NK-92 (cell line): Measurements from ENCODE around the gene ZNF436.

Experiments used
- DNase-seq: peaks from one replicate; lab custom pipeline; 2025; ENCODE audit not compliant: unreplicated experiment; lab: John Stamatoyannopoulos, UW

The ZNF436 gene

GRCh38 chr1:23367451-23367790 lies 2.2 kb downstream of the ZNF436 start:
- no peak for DNase-seq

GRCh38 chr1:23366598-23366997 lies 3.0 kb downstream of the ZNF436 start:
- no peak for DNase-seq

GRCh38 chr1:23366146-23366545 lies 3.5 kb downstream of the ZNF436 start:
- DNase-seq, result no peak

GRCh38 chr1:23362218-23362713 lies 7.4 kb downstream of the ZNF436 start:
- no peak for DNase-seq

- DNase-seq, result no peak
These were observed 11.2 kb downstream of the ZNF436 start for GRCh38 chr1:23358310-23358875.

GRCh38 chr1:23357138-23357908 lies 12.3 kb downstream of the ZNF436 start:
- no peak for DNase-seq

- DNase-seq, result no peak
These were observed 13.0 kb downstream of the ZNF436 start for GRCh38 chr1:23356471-23357137.

GRCh38 chr1:23354245-23354644 lies 15.4 kb downstream of the ZNF436 start:
- no peak for DNase-seq

GRCh38 chr1:23352096-23352695 lies 17.4 kb downstream of the ZNF436 start:
- DNase-seq, result no peak

GRCh38 chr1:23345920-23346319 lies 23.7 kb downstream of the ZNF436 start:
- DNase-seq, result no peak

- DNase-seq, result no peak
These were observed 24.6 kb downstream of the ZNF436 start for GRCh38 chr1:23344987-23345472.

- peak; percentile 94 for DNase-seq
These were observed 25.3 kb downstream of the ZNF436 start, which contains the start of gene HNRNPR for GRCh38 chr1:23344111-23344986. HNRNPR (minus strand) TSS chr1:23344284; CDS start chr1:23341008, 3,276 bp downstream.

- DNase-seq, result no peak
These were observed 26.2 kb downstream of the ZNF436 start for GRCh38 chr1:23343221-23344110.

GRCh38 chr1:23341931-23342692 lies 27.5 kb downstream of the ZNF436 start:
- no peak for DNase-seq

GRCh38 chr1:23339632-23340031 lies 30.0 kb downstream of the ZNF436 start:
- no peak for DNase-seq

- DNase-seq, result no peak
These were observed 31.8 kb downstream of the ZNF436 start for GRCh38 chr1:23337869-23338268.

- DNase-seq, result no peak
These were observed 37.9 kb downstream of the ZNF436 start for GRCh38 chr1:23331713-23332112.

GRCh38 chr1:23330846-23331245 lies 38.8 kb downstream of the ZNF436 start:
- no peak for DNase-seq

- no peak for DNase-seq
These were observed 44.2 kb downstream of the ZNF436 start for GRCh38 chr1:23325393-23325792.
